Heart left ventricle (tissue), 13 donors: Measurements from ENCODE around the gene FAM120AOS.

ENCODE experiments used
- CTCF ChIP-seq, 12 donors: fragments of 200-600 bp; sonication (generic) in 4 of 12; IDR thresholded peaks; one replicate each; pipeline versions ENCODE4 v1.5.0 to v1.8.0; 2018 to 2022; ENCODE audit warnings: antibody characterized with exemption in 12 of 12, mild to moderate bottlenecking in 5 of 12
- POLR2A ChIP-seq, 2 donors: fragments of 450-650 bp; IDR thresholded peaks; one replicate each; pipeline ENCODE4 v1.6.1; 2017; ENCODE audit warnings: antibody characterized with exemption in 2 of 2, mild to moderate bottlenecking in 2 of 2, moderate library complexity in 2 of 2
- donor health status: ischemic (EF 13 %, LVEDD 7.1; RV severe dilation, severe dysfunction).
- donor health status: DM: no; HTN: yes; CAD: no.
- donor health status: DM: no; HTN: no; CAD: no.
- donor health status: ischemic (EF 25% LVEDD 6.9; RV normal size, moderate dysfunction).
- donor health status: ischemic (EF 25% LVEDD 5.7; RV mildly dilated, moderate dysfunction).
- donor health status: ischemic (EF 35%, LVEDD 5.7; RV mildly dilated, moderate dysfunction).
- donor health status: nonischemic (EF 11% LVEDD 7.7; RV severe dilation, severe dysfunction).
- donor health status: DM: yes; HTN: yes; CAD: no.
- donor health status: PGD.
- donor health status: ischemic (EF 29% LVEDD 5.4; RV normal size, mild dysfunction).
- donor health status: nonischemic (EF 23%, LVEDD 6.1; RV moderate dilation, normal function).

GRCh38 chr9:93440896-93441580 lies 12.3 kb downstream of the FAM120AOS start:
- TF ChIP-seq CTCF (IDR thresholded peaks at IDR 0.05) (no peak), POLR2A (IDR thresholded peaks at IDR 0.05) (no peak)
